Mucosa of rectum (tissue), 2 donors: ENCODE data around the gene CLIP1.
"Not testable (repeated sequence)": the region's sequence is repeated elsewhere in the genome, so short reads cannot be mapped to it uniquely, and the experiment has no call there.

ENCODE experiments used
- H3K27ac ChIP-seq, 2 donors: one replicate each; pipeline ENCODE4 v1.7.0; 2013; ENCODE audit warnings: inconsistent platforms in 2 of 2, low read depth in 2 of 2, low read length in 2 of 2
- H3K27me3 ChIP-seq, 2 donors: one replicate each; pipeline ENCODE4 v1.7.0; 2013; ENCODE audit warnings: low read length in 2 of 2; ENCODE audit not compliant: control insufficient read depth in 2 of 2, insufficient read depth in 2 of 2
- H3K36me3 ChIP-seq, 2 donors: one replicate each; pipeline ENCODE4 v1.7.0; 2013; ENCODE audit warnings: low read length in 2 of 2; ENCODE audit not compliant: control insufficient read depth in 2 of 2, insufficient read depth in 2 of 2
- H3K4me1 ChIP-seq, 2 donors: one replicate each; pipeline ENCODE4 v1.7.0; 2013; ENCODE audit warnings: low read length in 2 of 2, mild to moderate bottlenecking in 1 of 2; ENCODE audit not compliant: control insufficient read depth in 2 of 2, insufficient read depth in 2 of 2
- H3K4me3 ChIP-seq, 2 donors: one replicate each; pipeline ENCODE4 v1.7.0; 2013; ENCODE audit warnings: low read length in 2 of 2
- H3K9ac ChIP-seq, 2 donors: one replicate each; pipeline ENCODE4 v1.7.0; 2013; ENCODE audit warnings: low read length in 2 of 2, low read depth in 1 of 2, mild to moderate bottlenecking in 1 of 2
- H3K9me3 ChIP-seq, 2 donors: one replicate each; pipeline ENCODE4 v1.7.0; 2013; ENCODE audit warnings: low read length in 2 of 2; ENCODE audit not compliant: control insufficient read depth in 2 of 2
- donor health status: healthy.
- donor health status: Normal muscosa, but diverticular disease.

CLIP1 gene

DNA sequence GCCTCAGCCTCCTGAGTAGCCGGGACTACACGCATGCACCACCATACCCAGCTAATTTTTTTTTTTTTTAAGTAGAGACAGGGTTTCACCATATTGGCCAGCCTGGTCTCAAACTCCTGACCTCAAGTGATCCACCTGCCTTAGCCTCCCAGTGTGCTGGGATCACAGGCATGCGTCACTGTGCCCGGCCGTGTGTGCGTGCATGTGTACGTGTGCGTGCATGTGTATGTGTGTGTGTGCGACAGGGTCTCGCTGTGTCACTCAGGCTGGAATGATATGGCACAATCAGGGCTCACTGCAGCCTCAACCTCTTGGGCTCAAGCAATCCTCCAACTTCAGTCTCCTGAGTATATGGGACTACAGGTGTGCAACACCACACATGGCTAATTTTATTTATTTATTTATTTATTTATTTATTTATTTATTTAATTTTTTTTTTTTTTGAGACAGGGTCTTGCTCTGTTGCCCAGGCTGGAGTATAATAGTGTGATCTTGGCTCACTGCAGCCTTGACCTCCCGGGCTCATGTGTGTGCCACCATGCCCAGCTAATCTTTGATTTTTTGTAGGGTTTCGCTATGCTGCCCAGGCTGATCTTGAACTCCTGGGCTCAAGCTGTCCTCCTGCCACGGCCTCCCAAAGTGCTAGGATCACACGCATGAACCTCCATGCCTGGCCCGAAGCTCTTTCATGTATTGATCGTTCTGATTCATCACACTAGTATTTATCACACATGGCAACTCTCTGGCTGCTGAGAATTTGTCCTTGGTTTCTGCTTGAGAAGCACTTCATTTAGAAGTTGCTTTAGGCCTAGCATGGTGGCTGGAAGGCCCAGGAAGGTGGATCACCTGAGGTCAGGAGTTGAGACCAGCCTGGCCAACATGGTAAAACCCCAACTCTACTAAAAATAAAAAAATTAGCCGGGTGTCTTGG, 35.9 kb upstream of the CLIP1 start:
- no peaks in the 10 kb centered on the region for H3K27me3 ChIP-seq
- H3K4me1 ChIP-seq = peaks cover 4 to 9% of the 10 kb centered on the region in 2 donors
- H3K9me3 ChIP-seq = no peaks in the 10 kb centered on the region
- no peak overlapping the region for H3K9ac ChIP-seq
- H3K4me3 ChIP-seq = no peak overlapping the region
- no peak overlapping the region for H3K27ac ChIP-seq
- no peaks in the 10 kb centered on the region for H3K36me3 ChIP-seq

- H3K9me3 ChIP-seq = no peaks in the 10 kb centered on the region
- no peaks in the 10 kb centered on the region for H3K27me3 ChIP-seq
- peaks cover 7 to 9% of the 10 kb centered on the region in 2 donors for H3K4me1 ChIP-seq
- no peak overlapping the region for H3K27ac ChIP-seq
- H3K36me3 ChIP-seq = no peaks in the 10 kb centered on the region
- H3K9ac ChIP-seq = no peak overlapping the region
- H3K4me3 ChIP-seq = no peak overlapping the region
These were observed 35.2 kb upstream of the CLIP1 start for GRCh38 chr12:122457627-122458026.

GRCh38 chr12:122454739-122455138, 32.3 kb upstream of the CLIP1 start:
- H3K4me1 ChIP-seq = peaks cover 7 to 9% of the 10 kb centered on the region in 2 donors
- H3K9me3 ChIP-seq = no peaks in the 10 kb centered on the region
- H3K27ac ChIP-seq = no peak overlapping the region
- no peaks in the 10 kb centered on the region for H3K27me3 ChIP-seq
- no peaks in the 10 kb centered on the region for H3K36me3 ChIP-seq
- no peak overlapping the region for H3K9ac ChIP-seq
- no peak overlapping the region for H3K4me3 ChIP-seq

GRCh38 chr12:122454250-122454721, 31.8 kb upstream of the CLIP1 start:
- no peaks in the 10 kb centered on the region for H3K27me3 ChIP-seq
- H3K9me3 ChIP-seq = no peaks in the 10 kb centered on the region
- no peak overlapping the region for H3K27ac ChIP-seq
- H3K4me1 ChIP-seq = peaks cover 7 to 9% of the 10 kb centered on the region in 2 donors
- H3K4me3 ChIP-seq = no peak overlapping the region
- H3K9ac ChIP-seq = no peak overlapping the region
- H3K36me3 ChIP-seq = no peaks in the 10 kb centered on the region

DNA sequence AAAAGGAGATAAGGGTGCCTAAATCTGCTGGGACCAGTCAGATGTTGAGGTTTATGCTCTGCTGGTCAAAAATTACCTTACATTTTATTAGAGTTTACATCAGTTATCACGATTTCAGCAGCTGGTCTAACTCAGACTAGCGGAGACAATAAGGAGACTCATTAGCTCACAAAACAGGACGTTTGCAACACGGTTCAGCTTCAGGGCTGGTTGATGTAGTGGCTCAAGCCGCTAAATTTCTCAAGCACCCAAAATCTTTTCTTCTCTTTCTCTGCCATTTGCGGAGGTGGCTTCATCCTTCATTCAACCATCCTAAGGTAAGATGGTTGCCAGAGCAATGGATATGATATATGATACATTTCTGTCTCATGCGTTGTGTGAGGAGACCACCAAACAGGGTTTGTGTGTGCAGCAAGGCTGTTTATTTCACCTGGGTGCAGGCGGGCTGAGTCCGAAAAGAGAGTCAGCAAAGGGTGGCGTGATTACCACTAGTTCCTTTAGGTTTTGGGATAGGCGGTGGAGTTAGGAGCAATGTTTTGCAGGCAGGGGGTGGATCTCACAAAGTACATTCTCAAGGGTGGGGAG, 30.3 kb upstream of the CLIP1 start:
- peak overlapping the region in 1 of 2 donors; percentile 40 for H3K27ac ChIP-seq
- H3K4me3 ChIP-seq = no peak overlapping the region
- H3K36me3 ChIP-seq = no peaks in the 10 kb centered on the region
- H3K9me3 ChIP-seq = no peaks in the 10 kb centered on the region
- H3K27me3 ChIP-seq = no peaks in the 10 kb centered on the region
- peaks cover 7 to 9% of the 10 kb centered on the region in 2 donors for H3K4me1 ChIP-seq
- H3K9ac ChIP-seq = no peak overlapping the region

GRCh38 chr12:122449317-122449716, 26.8 kb upstream of the CLIP1 start:
- Histone ChIP-seq H3K9ac (no peak overlapping the region), H3K27ac (no peak overlapping the region), H3K4me3 (no peak overlapping the region), H3K27me3 (no peaks in the 10 kb centered on the region), H3K4me1 (peaks cover 3 to 5% of the 10 kb centered on the region in 2 donors), H3K9me3 (no peaks in the 10 kb centered on the region), H3K36me3 (no peaks in the 10 kb centered on the region)

DNA sequence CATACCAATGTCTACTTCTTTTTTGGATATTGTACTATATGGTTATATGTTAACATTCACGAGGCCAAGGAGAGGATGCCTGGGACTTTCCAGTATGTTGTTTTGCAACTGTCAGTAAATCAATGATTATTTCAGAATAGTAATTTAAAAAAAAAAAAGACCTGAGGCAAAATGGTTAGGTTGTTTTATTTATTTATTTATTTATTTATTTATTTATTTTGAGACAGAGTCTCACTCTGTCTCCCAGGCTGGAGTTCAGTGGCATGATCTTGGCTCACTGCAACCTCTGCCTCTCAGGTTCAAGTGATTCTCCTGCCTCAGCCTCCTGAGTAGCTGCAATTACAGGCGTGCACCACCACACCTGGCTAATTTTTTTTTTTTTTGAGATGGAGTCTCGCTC, 25.4 kb upstream of the CLIP1 start:
- H3K4me1 ChIP-seq, H3K4me3 ChIP-seq, H3K27ac ChIP-seq, H3K9ac ChIP-seq, H3K36me3 ChIP-seq, H3K9me3 ChIP-seq, H3K27me3 ChIP-seq: not testable (repeated sequence)

GRCh38 chr12:122446390-122446789, 23.9 kb upstream of the CLIP1 start:
- not testable (repeated sequence) for H3K27me3 ChIP-seq, H3K4me1 ChIP-seq, H3K9ac ChIP-seq, H3K9me3 ChIP-seq, H3K36me3 ChIP-seq, H3K4me3 ChIP-seq, H3K27ac ChIP-seq

GRCh38 chr12:122444071-122444470, 21.6 kb upstream of the CLIP1 start:
- H3K9ac ChIP-seq, H3K4me3 ChIP-seq, H3K27ac ChIP-seq, H3K27me3 ChIP-seq, H3K4me1 ChIP-seq, H3K36me3 ChIP-seq, H3K9me3 ChIP-seq: not testable (repeated sequence)

DNA sequence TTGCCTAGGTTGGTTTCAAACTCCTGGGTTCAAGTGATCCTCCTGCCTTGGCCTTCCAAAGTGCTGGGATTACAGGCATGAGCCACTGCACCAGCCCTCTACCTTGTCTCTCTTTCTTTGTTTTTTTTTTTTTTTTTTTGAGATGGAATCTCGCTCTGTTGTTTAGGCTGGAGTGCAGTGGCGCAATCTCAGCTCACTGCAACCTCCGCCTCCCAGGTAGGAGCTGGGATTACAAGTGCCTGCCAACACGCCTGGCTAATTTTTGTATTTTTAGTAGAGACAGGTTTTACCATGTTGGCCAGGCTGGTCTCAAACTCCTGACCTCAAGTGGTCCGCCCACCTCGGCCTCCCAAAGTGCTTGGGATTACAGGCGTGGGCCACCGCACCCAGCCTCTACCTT, 16.4 kb upstream of the CLIP1 start:
- H3K9ac ChIP-seq, H3K36me3 ChIP-seq, H3K27me3 ChIP-seq, H3K27ac ChIP-seq, H3K4me1 ChIP-seq, H3K4me3 ChIP-seq, H3K9me3 ChIP-seq: not testable (repeated sequence)
